ENCODE data around the gene OPCML. TPM values are rescaled to one million over a fixed set of nuclear protein-coding genes. Genes with fewer than 3 reads are reported as not detected.

OPCML gene
- total and polyA plus RNA-seq, 2 donors (not counting 1 experiment from before 2014, with no cell fraction given): 0.99 to 2.8 TPM

GRCh38 chr11:132450631-132451030 is 1081.7 kb downstream of the OPCML start:
- H3K27ac ChIP-seq (ENCODE audit: insufficient read depth, low read length): no peak overlapping the region

GRCh38 chr11:132448334-132448995 is 1083.8 kb downstream of the OPCML start:
- Histone ChIP-seq H3K4me1 (ENCODE audit: control insufficient read depth, extremely low read depth, insufficient read depth, low read length) (peaks cover 2% of the 10 kb centered on the region), H3K27me3 (ENCODE audit: control insufficient read depth, insufficient read depth, low read length) (no peaks in the 10 kb centered on the region), H3K4me3 (replicated peaks in 1 of 4; ENCODE audit: control extremely low read depth in 1 of 4, insufficient read depth in 1 of 4, low read depth in 3 of 4, low read length in 4 of 4) (no peak overlapping the region), H4K20me1 (ENCODE audit: control insufficient read depth, extremely low read depth, insufficient read depth, low read length) (no peaks in the 10 kb centered on the region), H3K36me3 (ENCODE audit: control insufficient read depth, insufficient read depth, low read length) (no peaks in the 10 kb centered on the region), H3K9ac (ENCODE audit: insufficient read depth, low read length) (no peak overlapping the region), H3K79me2 (ENCODE audit: control insufficient read depth, insufficient read depth, low read length) (no peaks in the 10 kb centered on the region), H3K4me2 (ENCODE audit: extremely low read depth, insufficient read depth, low read length) (no peak overlapping the region), H3K27ac (ENCODE audit: insufficient read depth, low read length) (no peak overlapping the region), H2AFZ (ENCODE audit: low read length) (no peak overlapping the region), H3K9me3 (ENCODE audit: control insufficient read depth, insufficient read depth, low read depth, low read length) (no peaks in the 10 kb centered on the region)
- DNase-seq (ENCODE audit: low read depth in 2 of 2): peak; percentile 3 to 79
- TF ChIP-seq CTCF (conservative IDR thresholded peaks at IDR 0.05 in 1 of 2, IDR thresholded peaks at IDR 0.05 in 1 of 2; ENCODE audit: low read depth in 1 of 2, low read length in 2 of 2) (no peak), EZH2 (IDR thresholded peaks at IDR 0.05; ENCODE audit: low read length, missing control alignments) (no peak)

More at GRCh38 chr11:132450631-132451030, 1081.7 kb downstream of the OPCML start:
- no peak for DNase-seq (ENCODE audit: low read depth in 2 of 2)
- Histone ChIP-seq H3K27me3 (ENCODE audit: control insufficient read depth, insufficient read depth, low read length) (no peaks in the 10 kb centered on the region), H3K4me3 (replicated peaks in 1 of 4; ENCODE audit: control extremely low read depth in 1 of 4, insufficient read depth in 1 of 4, low read depth in 3 of 4, low read length in 4 of 4) (no peak overlapping the region), H4K20me1 (ENCODE audit: control insufficient read depth, extremely low read depth, insufficient read depth, low read length) (no peaks in the 10 kb centered on the region), H3K9ac (ENCODE audit: insufficient read depth, low read length) (no peak overlapping the region), H2AFZ (ENCODE audit: low read length) (no peak overlapping the region), H3K36me3 (ENCODE audit: control insufficient read depth, insufficient read depth, low read length) (no peaks in the 10 kb centered on the region), H3K9me3 (ENCODE audit: control insufficient read depth, insufficient read depth, low read depth, low read length) (no peaks in the 10 kb centered on the region), H3K4me2 (ENCODE audit: extremely low read depth, insufficient read depth, low read length) (no peak overlapping the region), H3K79me2 (ENCODE audit: control insufficient read depth, insufficient read depth, low read length) (no peaks in the 10 kb centered on the region), H3K4me1 (ENCODE audit: control insufficient read depth, extremely low read depth, insufficient read depth, low read length) (peaks cover 2% of the 10 kb centered on the region)
- no peak for TF ChIP-seq CTCF (conservative IDR thresholded peaks at IDR 0.05 in 1 of 2, IDR thresholded peaks at IDR 0.05 in 1 of 2; ENCODE audit: low read depth in 1 of 2, low read length in 2 of 2)

- H4K20me1 ChIP-seq (ENCODE audit: control insufficient read depth, extremely low read depth, insufficient read depth, low read length): no peaks in the 10 kb centered on the region
- no peak overlapping the region for H2AFZ ChIP-seq (ENCODE audit: low read length)
- no peaks in the 10 kb centered on the region for H3K9me3 ChIP-seq (ENCODE audit: control insufficient read depth, insufficient read depth, low read depth, low read length)
- H3K4me2 ChIP-seq (ENCODE audit: extremely low read depth, insufficient read depth, low read length): no peak overlapping the region
- no peak overlapping the region for H3K27ac ChIP-seq (ENCODE audit: insufficient read depth, low read length)
- DNase-seq (ENCODE audit: low read depth in 2 of 2): no peak
- H3K36me3 ChIP-seq (ENCODE audit: control insufficient read depth, insufficient read depth, low read length): no peaks in the 10 kb centered on the region
- no peaks in the 10 kb centered on the region for H3K79me2 ChIP-seq (ENCODE audit: control insufficient read depth, insufficient read depth, low read length)
- H3K4me1 ChIP-seq (ENCODE audit: control insufficient read depth, extremely low read depth, insufficient read depth, low read length): peaks cover 2% of the 10 kb centered on the region
- H3K4me3 ChIP-seq (replicated peaks in 1 of 4; ENCODE audit: control extremely low read depth in 1 of 4, insufficient read depth in 1 of 4, low read depth in 3 of 4, low read length in 4 of 4): no peak overlapping the region
- TF ChIP-seq CTCF (conservative IDR thresholded peaks at IDR 0.05 in 1 of 2, IDR thresholded peaks at IDR 0.05 in 1 of 2; ENCODE audit: low read depth in 1 of 2, low read length in 2 of 2): no peak
- no peak for TF ChIP-seq EZH2 (IDR thresholded peaks at IDR 0.05; ENCODE audit: low read length, missing control alignments)
- no peaks in the 10 kb centered on the region for H3K27me3 ChIP-seq (ENCODE audit: control insufficient read depth, insufficient read depth, low read length)
- no peak overlapping the region for H3K9ac ChIP-seq (ENCODE audit: insufficient read depth, low read length)
Measured at GRCh38 chr11:132447761-132448160, 1084.5 kb downstream of the OPCML start.
